ENCODE measurements around the gene MAGI3. TPM values are rescaled to one million over a fixed set of nuclear protein-coding genes. Genes with fewer than 3 reads are reported as not detected.

The MAGI3 gene
- total and polyA plus RNA-seq, 4 donors: 3.0 to 28.8 (median 7.5) TPM

GRCh38 chr1:113434081-113434873 is 44.0 kb downstream of the MAGI3 start (continued):
- TF ChIP-seq, protein P1, sequence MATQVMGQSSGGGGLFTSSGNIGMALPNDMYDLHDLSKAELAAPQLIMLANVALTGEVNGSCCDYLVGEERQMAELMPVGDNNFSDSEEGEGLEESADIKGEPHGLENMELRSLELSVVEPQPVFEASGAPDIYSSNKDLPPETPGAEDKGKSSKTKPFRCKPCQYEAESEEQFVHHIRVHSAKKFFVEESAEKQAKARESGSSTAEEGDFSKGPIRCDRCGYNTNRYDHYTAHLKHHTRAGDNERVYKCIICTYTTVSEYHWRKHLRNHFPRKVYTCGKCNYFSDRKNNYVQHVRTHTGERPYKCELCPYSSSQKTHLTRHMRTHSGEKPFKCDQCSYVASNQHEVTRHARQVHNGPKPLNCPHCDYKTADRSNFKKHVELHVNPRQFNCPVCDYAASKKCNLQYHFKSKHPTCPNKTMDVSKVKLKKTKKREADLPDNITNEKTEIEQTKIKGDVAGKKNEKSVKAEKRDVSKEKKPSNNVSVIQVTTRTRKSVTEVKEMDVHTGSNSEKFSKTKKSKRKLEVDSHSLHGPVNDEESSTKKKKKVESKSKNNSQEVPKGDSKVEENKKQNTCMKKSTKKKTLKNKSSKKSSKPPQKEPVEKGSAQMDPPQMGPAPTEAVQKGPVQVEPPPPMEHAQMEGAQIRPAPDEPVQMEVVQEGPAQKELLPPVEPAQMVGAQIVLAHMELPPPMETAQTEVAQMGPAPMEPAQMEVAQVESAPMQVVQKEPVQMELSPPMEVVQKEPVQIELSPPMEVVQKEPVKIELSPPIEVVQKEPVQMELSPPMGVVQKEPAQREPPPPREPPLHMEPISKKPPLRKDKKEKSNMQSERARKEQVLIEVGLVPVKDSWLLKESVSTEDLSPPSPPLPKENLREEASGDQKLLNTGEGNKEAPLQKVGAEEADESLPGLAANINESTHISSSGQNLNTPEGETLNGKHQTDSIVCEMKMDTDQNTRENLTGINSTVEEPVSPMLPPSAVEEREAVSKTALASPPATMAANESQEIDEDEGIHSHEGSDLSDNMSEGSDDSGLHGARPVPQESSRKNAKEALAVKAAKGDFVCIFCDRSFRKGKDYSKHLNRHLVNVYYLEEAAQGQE (IDR thresholded peaks at IDR 0.05): no peak

- Histone ChIP-seq H3K36me3 (ENCODE audit: control insufficient read depth in 4 of 4, insufficient read depth in 3 of 4, low read depth in 1 of 4, low read length in 3 of 4) (no peaks in the 10 kb centered on the region), H3K9ac (ENCODE audit: low read depth in 1 of 2, low read length in 2 of 2) (no peak overlapping the region), H3K27ac (ENCODE audit: low read depth in 1 of 2, low read length in 2 of 2) (peak overlapping the region in 1 of 2 donors; percentile 10), H3K4me1 (ENCODE audit: control insufficient read depth in 4 of 4, insufficient read depth in 4 of 4, low read length in 3 of 4) (peaks cover 6 to 37% (median 23%) of the 10 kb centered on the region in 4 donors), H3K27me3 (ENCODE audit: control insufficient read depth in 4 of 4, insufficient read depth in 4 of 4, low read length in 3 of 4) (no peaks in the 10 kb centered on the region), H3K9me3 (ENCODE audit: control insufficient read depth in 4 of 4, low read length in 3 of 4) (no peaks in the 10 kb centered on the region), H3K4me3 (ENCODE audit: low read depth in 1 of 3, low read length in 3 of 3) (no peak overlapping the region)
- 90% methylated on average over 2 of the region's 2 CpGs for WGBS
- TF ChIP-seq ZBTB33 (IDR thresholded peaks at IDR 0.05) (no peak), CTCF (IDR thresholded peaks at IDR 0.05; ENCODE audit: low read depth, low read length, missing input control) (no peak), SP1 (IDR thresholded peaks at IDR 0.05) (no peak), NR2F2 (IDR thresholded peaks at IDR 0.05) (no peak), MAX (IDR thresholded peaks at IDR 0.05) (no peak)
- no peak for DNase-seq (ENCODE audit: low spot score)
These were observed 44.5 kb downstream of the MAGI3 start for GRCh38 chr1:113434874-113435175.

DNA sequence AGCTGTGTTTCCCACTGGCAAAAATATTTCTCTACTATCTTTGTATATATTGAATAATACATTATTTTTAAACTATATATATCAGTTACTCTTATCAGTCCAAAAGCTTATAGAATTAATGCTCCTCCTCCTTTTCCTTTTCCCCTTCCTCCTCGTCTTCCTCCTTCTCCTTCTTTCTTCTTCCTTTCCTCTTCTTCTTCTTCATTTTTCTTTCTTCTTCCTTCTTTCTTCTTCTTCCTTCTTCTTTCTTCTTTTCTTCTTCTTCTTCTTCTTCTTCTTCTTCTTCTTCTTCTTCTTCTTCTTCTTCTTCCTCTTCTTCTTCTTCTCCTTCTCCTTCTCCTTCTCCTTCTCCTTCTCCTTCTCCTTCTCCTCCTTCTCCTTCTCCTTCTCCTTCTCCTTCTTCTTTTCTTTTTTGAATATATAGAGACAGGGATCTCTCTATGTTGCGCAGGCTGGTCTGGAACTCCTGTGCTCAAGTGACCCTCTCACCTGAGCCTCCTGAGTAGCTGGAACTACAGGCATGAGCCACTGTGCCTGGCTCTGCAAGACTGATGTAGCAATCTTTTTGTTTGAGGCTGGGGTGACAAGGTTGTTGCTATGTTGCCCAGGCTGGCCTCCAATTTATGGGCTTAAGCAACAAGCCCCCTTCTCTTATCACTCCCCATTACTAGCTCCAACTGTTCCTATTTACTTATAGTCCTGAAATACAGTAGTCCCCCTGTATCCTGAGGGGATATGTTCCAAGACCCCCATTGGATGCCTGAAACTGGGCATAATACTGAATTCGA is 47.4 kb downstream of the MAGI3 start:
- H3K9me3 ChIP-seq (ENCODE audit: control insufficient read depth in 4 of 4, low read length in 3 of 4): no peaks in the 10 kb centered on the region
- H3K27ac ChIP-seq (ENCODE audit: low read depth in 1 of 2, low read length in 2 of 2): no peak overlapping the region
- no peaks in the 10 kb centered on the region for H3K27me3 ChIP-seq (ENCODE audit: control insufficient read depth in 4 of 4, insufficient read depth in 4 of 4, low read length in 3 of 4)
- no peaks in the 10 kb centered on the region for H3K36me3 ChIP-seq (ENCODE audit: control insufficient read depth in 4 of 4, insufficient read depth in 3 of 4, low read depth in 1 of 4, low read length in 3 of 4)
- no peak overlapping the region for H3K9ac ChIP-seq (ENCODE audit: low read depth in 1 of 2, low read length in 2 of 2)
- 91% methylated on average over 3 of the region's 3 CpGs for WGBS
- H3K4me3 ChIP-seq (ENCODE audit: low read depth in 1 of 3, low read length in 3 of 3): no peak overlapping the region
- TF ChIP-seq JUND (IDR thresholded peaks at IDR 0.05): no peak
- no peak for TF ChIP-seq FOXA1 (IDR thresholded peaks at IDR 0.05)
- no peak for TF ChIP-seq RAD21 (IDR thresholded peaks at IDR 0.05)
- TF ChIP-seq HNF4A (conservative IDR thresholded peaks at IDR 0.05): no peak
- TF ChIP-seq SP1 (IDR thresholded peaks at IDR 0.05): no peak
- no peak for TF ChIP-seq GABPA (IDR thresholded peaks at IDR 0.05 in 1 of 2, conservative IDR thresholded peaks at IDR 0.05 in 1 of 2)
- TF ChIP-seq MAX (IDR thresholded peaks at IDR 0.05): no peak
- no peak for TF ChIP-seq NR2F2 (IDR thresholded peaks at IDR 0.05)
- DNase-seq (ENCODE audit: low spot score): no peak
- peaks cover 6 to 31% (median 23%) of the 10 kb centered on the region in 4 donors for H3K4me1 ChIP-seq (ENCODE audit: control insufficient read depth in 4 of 4, insufficient read depth in 4 of 4, low read length in 3 of 4)

Measured in liver (tissue), 9 donors.